Heart left ventricle (tissue), 13 donors: Measurements from ENCODE around the gene DDC.

Experiments
- CTCF ChIP-seq, 12 donors: fragments of 200-600 bp; sonication (generic) in 4 of 12; IDR thresholded peaks; one replicate each; pipeline versions ENCODE4 v1.5.0 to v1.8.0; 2018 to 2022; ENCODE audit warnings: antibody characterized with exemption in 12 of 12, mild to moderate bottlenecking in 5 of 12
- POLR2A ChIP-seq, 2 donors: fragments of 450-650 bp; IDR thresholded peaks; one replicate each; pipeline ENCODE4 v1.6.1; 2017; ENCODE audit warnings: antibody characterized with exemption in 2 of 2, mild to moderate bottlenecking in 2 of 2, moderate library complexity in 2 of 2
- donor health status: ischemic (EF 13 %, LVEDD 7.1; RV severe dilation, severe dysfunction).
- donor health status: DM: no; HTN: yes; CAD: no.
- donor health status: DM: no; HTN: no; CAD: no.
- donor health status: ischemic (EF 25% LVEDD 6.9; RV normal size, moderate dysfunction).
- donor health status: ischemic (EF 25% LVEDD 5.7; RV mildly dilated, moderate dysfunction).
- donor health status: ischemic (EF 35%, LVEDD 5.7; RV mildly dilated, moderate dysfunction).
- donor health status: nonischemic (EF 11% LVEDD 7.7; RV severe dilation, severe dysfunction).
- donor health status: DM: yes; HTN: yes; CAD: no.
- donor health status: PGD.
- donor health status: ischemic (EF 29% LVEDD 5.4; RV normal size, mild dysfunction).
- donor health status: nonischemic (EF 23%, LVEDD 6.1; RV moderate dilation, normal function).

GRCh38 chr7:50539725-50540124, 25.5 kb downstream of the DDC start:
- TF ChIP-seq CTCF (IDR thresholded peaks at IDR 0.05) (no peak), POLR2A (IDR thresholded peaks at IDR 0.05) (no peak)
